T-helper 1 cell treated with Interleukin-12 subunit alpha and Interleukin-12 subunit beta and Interleukin-4 antibody, amounts not matched to agents 30 μg/mL and 1 μg/mL, for 36 hours (primary cell): Measurements from ENCODE around the gene SPATA12.
"Not testable (repeated sequence)": the region's sequence is repeated elsewhere in the genome, so short reads cannot be mapped to it uniquely, and the experiment has no call there.

Source experiments
- H3K27ac Mint-ChIP-seq: one replicate; pipeline ENCODE4 v1.8.0; 2021; ENCODE audit warnings: mild to moderate bottlenecking, mixed read lengths
- H3K27me3 Mint-ChIP-seq: one replicate; pipeline ENCODE4 v1.8.0; 2021; ENCODE audit warnings: low read depth, mixed read lengths
- H3K36me3 Mint-ChIP-seq: one replicate; pipeline ENCODE4 v1.8.0; 2021; ENCODE audit warnings: low read depth, mixed read lengths
- H3K4me1 Mint-ChIP-seq: one replicate; pipeline ENCODE4 v1.8.0; 2021; ENCODE audit warnings: low read depth, mixed read lengths
- H3K4me3 Mint-ChIP-seq: one replicate; pipeline ENCODE4 v1.8.0; 2021; ENCODE audit warnings: mild to moderate bottlenecking, moderate library complexity, mixed read lengths
- H3K9me3 Mint-ChIP-seq: one replicate; pipeline ENCODE4 v1.8.0; 2021; ENCODE audit warnings: mixed read lengths

Gene SPATA12

GRCh38 chr3:57083266-57083995, 23.0 kb downstream of the SPATA12 start:
- H3K36me3 Mint-ChIP-seq, H3K4me1 Mint-ChIP-seq, H3K27ac Mint-ChIP-seq, H3K4me3 Mint-ChIP-seq, H3K9me3 Mint-ChIP-seq: not testable (repeated sequence)
- H3K27me3 Mint-ChIP-seq, result peaks cover 24% of the 10 kb centered on the region

DNA sequence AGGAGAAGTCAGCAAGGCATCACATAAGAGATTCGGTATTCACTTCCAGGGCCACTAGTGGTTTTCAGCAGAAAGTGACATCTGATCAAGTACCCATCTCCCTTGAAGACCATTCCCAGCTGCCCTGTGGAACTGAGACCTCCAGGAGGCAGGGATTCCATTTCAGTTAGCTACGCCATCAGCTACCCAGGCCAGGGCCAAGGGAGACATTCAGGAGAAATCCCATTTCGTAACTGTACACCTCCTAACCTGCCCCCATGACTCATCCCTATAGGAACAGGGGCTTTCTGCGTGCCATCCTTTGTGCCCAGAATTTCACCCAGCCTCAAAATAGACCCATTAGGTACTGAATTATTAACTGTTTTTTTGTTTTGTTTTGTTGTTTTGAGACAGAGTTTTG, 24.7 kb downstream of the SPATA12 start:
- H3K4me1 Mint-ChIP-seq, result peaks cover 1% of the 10 kb centered on the region
- no peaks in the 10 kb centered on the region for H3K9me3 Mint-ChIP-seq
- no peaks in the 10 kb centered on the region for H3K36me3 Mint-ChIP-seq
- H3K4me3 Mint-ChIP-seq, result no peak overlapping the region
- H3K27ac Mint-ChIP-seq, result no peak overlapping the region
- peaks cover 18% of the 10 kb centered on the region for H3K27me3 Mint-ChIP-seq

DNA sequence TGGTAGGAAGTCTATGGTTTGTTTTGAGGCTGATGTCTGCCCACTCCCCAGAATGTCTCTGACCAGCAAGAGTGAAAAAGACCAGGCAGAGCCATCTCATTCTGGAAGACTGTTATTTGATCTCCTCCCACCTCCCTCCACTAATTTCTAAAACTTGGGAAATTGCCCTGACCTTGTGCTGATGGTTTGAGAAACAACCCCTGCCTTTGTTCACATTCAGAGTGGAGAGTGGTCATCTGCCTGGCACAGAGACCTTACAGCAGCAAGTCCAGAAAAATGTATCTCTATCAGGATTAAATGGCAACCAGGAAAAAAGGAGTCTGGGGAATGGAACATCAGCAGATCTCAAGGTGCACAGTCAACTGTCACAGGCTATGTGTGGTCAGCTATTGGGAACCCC, 25.7 kb downstream of the SPATA12 start:
- H3K36me3 Mint-ChIP-seq, result no peaks in the 10 kb centered on the region

GRCh38 chr3:57087361-57088092, 27.1 kb downstream of the SPATA12 start:
- H3K4me3 Mint-ChIP-seq, result no peak overlapping the region
- no peaks in the 10 kb centered on the region for H3K36me3 Mint-ChIP-seq
- peaks cover 12% of the 10 kb centered on the region for H3K27me3 Mint-ChIP-seq
- no peaks in the 10 kb centered on the region for H3K9me3 Mint-ChIP-seq
- H3K4me1 Mint-ChIP-seq, result peaks cover 1% of the 10 kb centered on the region
- no peak overlapping the region for H3K27ac Mint-ChIP-seq

More for the DNA sequence above, 25.7 kb downstream of the SPATA12 start:
- Mint-ChIP-seq H3K4me1 (peaks cover 1% of the 10 kb centered on the region), H3K9me3 (no peaks in the 10 kb centered on the region), H3K27ac (no peak overlapping the region), H3K4me3 (no peak overlapping the region), H3K27me3 (peaks cover 14% of the 10 kb centered on the region)

DNA sequence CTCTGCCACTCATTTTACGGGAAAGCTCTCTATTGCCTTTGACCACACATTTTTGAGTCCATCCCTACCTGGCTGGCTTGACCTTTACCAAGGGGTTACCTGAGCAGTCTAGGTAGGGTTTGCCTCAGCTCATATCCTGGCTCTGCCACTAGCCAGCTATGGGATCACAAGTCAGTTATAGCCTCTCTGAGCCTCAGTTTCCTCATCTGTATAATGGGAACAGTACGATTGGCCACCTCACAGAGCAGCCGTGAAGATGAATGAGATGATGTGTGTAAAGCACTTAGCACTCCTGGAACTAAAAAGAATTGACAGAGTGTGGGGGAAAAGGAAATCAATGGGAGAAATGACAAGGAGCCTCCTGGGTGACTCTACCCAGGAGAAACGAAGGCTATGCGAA, 28.0 kb downstream of the SPATA12 start:
- Mint-ChIP-seq H3K27me3 (peaks cover 12% of the 10 kb centered on the region), H3K27ac (no peak overlapping the region), H3K4me3 (no peak overlapping the region), H3K4me1 (peaks cover 1% of the 10 kb centered on the region), H3K9me3 (no peaks in the 10 kb centered on the region), H3K36me3 (no peaks in the 10 kb centered on the region)

- Mint-ChIP-seq H3K27ac (no peak overlapping the region), H3K4me1 (no peaks in the 10 kb centered on the region), H3K27me3 (peaks cover 12% of the 10 kb centered on the region), H3K4me3 (no peak overlapping the region), H3K36me3 (no peaks in the 10 kb centered on the region), H3K9me3 (no peaks in the 10 kb centered on the region)
Measured at GRCh38 chr3:57089043-57089442, 28.6 kb downstream of the SPATA12 start.

DNA sequence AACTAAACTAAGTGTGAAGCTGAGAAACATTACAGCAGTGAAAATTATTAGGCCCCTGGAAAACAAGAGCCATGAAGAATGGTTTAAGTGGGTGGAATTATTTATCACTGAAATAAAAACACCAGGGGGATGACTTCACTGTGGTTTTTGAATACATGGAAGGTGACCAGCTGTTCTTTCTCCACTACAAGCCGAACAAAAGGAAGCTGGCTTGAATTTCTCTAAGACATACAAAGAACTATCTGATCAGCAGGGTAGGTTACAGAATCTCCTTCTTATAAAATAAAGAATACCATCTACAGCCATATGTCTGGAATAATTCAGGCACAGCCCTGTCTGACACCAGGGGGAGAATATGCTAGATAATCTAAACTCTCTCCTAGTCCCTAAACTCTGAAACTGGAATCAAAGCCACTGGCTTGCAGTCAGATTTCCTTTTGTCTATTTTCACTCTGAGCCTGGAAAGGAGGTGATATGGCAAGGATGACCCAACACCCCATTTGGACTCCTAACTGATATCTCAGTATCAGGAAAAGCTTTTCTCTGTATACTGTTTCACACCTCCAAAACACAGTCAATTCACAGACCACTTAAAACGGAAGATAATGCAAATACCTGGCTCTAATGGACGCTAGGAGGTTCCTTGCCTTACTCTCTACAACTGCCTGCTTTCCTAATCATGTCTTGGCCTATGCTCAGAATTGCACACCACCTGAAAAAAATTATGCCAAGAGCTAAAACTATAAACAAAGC, 31.2 kb downstream of the SPATA12 start:
- H3K4me3 Mint-ChIP-seq, result no peak overlapping the region
- H3K9me3 Mint-ChIP-seq, result no peaks in the 10 kb centered on the region
- H3K4me1 Mint-ChIP-seq, result no peaks in the 10 kb centered on the region
- H3K36me3 Mint-ChIP-seq, result no peaks in the 10 kb centered on the region
- no peak overlapping the region for H3K27ac Mint-ChIP-seq
- H3K27me3 Mint-ChIP-seq, result peaks cover 18% of the 10 kb centered on the region

DNA sequence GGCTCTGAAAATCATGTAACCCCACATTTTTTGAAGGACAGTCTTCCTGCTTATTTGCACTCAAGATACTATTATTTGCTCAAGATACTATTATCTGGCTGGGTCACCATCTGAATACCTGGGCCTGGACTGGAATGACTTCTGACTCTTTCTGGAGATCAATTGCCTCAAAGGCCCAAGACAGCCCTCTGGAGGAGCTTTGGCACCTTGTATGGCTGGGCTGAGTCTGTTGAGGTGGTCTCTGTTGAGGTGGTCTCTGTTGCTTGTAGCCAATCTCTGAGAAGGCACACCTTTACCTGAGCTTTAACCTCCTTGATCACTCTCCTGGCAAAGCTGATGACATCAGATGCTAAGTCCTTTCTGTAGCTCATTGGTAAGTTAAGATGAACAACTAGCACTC, 33.0 kb downstream of the SPATA12 start:
- Mint-ChIP-seq H3K27me3 (peaks cover 11% of the 10 kb centered on the region), H3K27ac (no peak overlapping the region)

GRCh38 chr3:57093971-57094535, 33.6 kb downstream of the SPATA12 start:
- Mint-ChIP-seq H3K9me3 (no peaks in the 10 kb centered on the region), H3K4me3 (no peak overlapping the region), H3K27me3 (peaks cover 11% of the 10 kb centered on the region), H3K4me1 (no peaks in the 10 kb centered on the region), H3K36me3 (no peaks in the 10 kb centered on the region), H3K27ac (no peak overlapping the region)

More for the DNA sequence above, 33.0 kb downstream of the SPATA12 start:
- Mint-ChIP-seq H3K9me3 (no peaks in the 10 kb centered on the region), H3K4me3 (no peak overlapping the region), H3K36me3 (no peaks in the 10 kb centered on the region), H3K4me1 (no peaks in the 10 kb centered on the region)

DNA sequence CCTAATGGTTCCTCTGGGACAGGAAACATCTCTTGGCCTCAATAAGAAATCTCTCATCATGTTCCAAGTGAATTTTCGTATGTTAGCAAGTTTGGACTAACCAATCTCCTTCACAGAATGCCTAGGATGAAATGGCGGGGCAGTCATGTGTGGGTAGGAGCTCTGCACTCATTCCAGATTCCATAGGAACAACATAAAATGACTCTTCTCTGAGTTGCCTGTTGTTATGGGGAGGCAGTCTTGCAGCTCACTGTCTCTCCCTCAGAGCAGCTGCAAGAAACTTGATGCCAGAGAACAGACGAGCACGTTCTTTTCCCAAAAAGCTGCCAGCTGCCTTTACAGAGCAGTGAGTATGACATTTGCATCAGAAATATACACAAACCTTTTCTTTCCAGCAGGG, 34.1 kb downstream of the SPATA12 start:
- H3K4me3 Mint-ChIP-seq, result no peak overlapping the region
- H3K27ac Mint-ChIP-seq, result no peak overlapping the region
- H3K36me3 Mint-ChIP-seq, result no peaks in the 10 kb centered on the region
- H3K27me3 Mint-ChIP-seq, result peaks cover 11% of the 10 kb centered on the region
- H3K4me1 Mint-ChIP-seq, result no peaks in the 10 kb centered on the region
- no peaks in the 10 kb centered on the region for H3K9me3 Mint-ChIP-seq

- no peaks in the 10 kb centered on the region for H3K9me3 Mint-ChIP-seq
- no peaks in the 10 kb centered on the region for H3K4me1 Mint-ChIP-seq
- H3K27me3 Mint-ChIP-seq, result peaks cover 11% of the 10 kb centered on the region
- no peaks in the 10 kb centered on the region for H3K36me3 Mint-ChIP-seq
- no peak overlapping the region for H3K4me3 Mint-ChIP-seq
- no peak overlapping the region for H3K27ac Mint-ChIP-seq
Measured at GRCh38 chr3:57095363-57095762, 34.9 kb downstream of the SPATA12 start.

- no peak overlapping the region for H3K27ac Mint-ChIP-seq
Measured at GRCh38 chr3:57097536-57097935, 37.1 kb downstream of the SPATA12 start.

GRCh38 chr3:57098418-57099310, 38.2 kb downstream of the SPATA12 start:
- no peaks in the 10 kb centered on the region for H3K4me1 Mint-ChIP-seq
- H3K4me3 Mint-ChIP-seq, result no peak overlapping the region

More at GRCh38 chr3:57097536-57097935, 37.1 kb downstream of the SPATA12 start:
- H3K4me1 Mint-ChIP-seq, result no peaks in the 10 kb centered on the region
- H3K36me3 Mint-ChIP-seq, result no peaks in the 10 kb centered on the region
- H3K9me3 Mint-ChIP-seq, result no peaks in the 10 kb centered on the region
- H3K4me3 Mint-ChIP-seq, result no peak overlapping the region
- peaks cover 6% of the 10 kb centered on the region for H3K27me3 Mint-ChIP-seq

More at GRCh38 chr3:57098418-57099310, 38.2 kb downstream of the SPATA12 start:
- no peaks in the 10 kb centered on the region for H3K36me3 Mint-ChIP-seq
- H3K27ac Mint-ChIP-seq, result no peak overlapping the region
- peaks cover 6% of the 10 kb centered on the region for H3K27me3 Mint-ChIP-seq
- H3K9me3 Mint-ChIP-seq, result no peaks in the 10 kb centered on the region
